GM18511 (cell line): ENCODE results near the gene PANK4.
"Not testable (repeated sequence)": the region's sequence is repeated elsewhere in the genome, so short reads cannot be mapped to it uniquely, and the experiment has no call there.

Source experiments
- ATAC-seq: cut with Tn5 transposase; IDR thresholded peaks from one replicate; pipeline ENCODE4 v1.9.1; 2021; ENCODE audit warnings: mild to moderate bottlenecking, moderate library complexity; ENCODE audit not compliant: unreplicated experiment

The PANK4 gene

GRCh38 chr1:2466958-2467554 lies 59.3 kb downstream of the PANK4 start:
- no peak for ATAC-seq

DNA sequence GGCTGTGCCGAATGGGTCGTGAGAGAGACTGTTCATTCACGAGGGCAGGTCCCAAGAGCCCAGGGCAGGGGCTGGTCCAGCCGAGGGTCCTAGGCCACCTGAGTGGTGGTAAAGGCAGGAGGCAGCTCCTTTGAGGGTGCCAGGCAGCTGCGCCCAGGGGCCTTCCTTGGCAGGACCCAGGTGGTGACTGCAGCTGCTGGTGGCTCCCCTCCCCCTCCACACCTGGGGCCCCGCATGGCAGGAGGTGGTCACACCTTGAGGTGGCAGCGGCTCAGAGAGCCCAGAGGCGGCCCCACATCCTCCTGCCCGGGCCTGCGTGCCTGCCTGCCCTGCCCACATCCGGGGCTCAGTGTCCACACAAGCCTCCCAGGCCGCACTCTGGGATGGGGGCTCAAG lies 60.1 kb downstream of the PANK4 start:
- no peak for ATAC-seq

GRCh38 chr1:2465371-2466269 lies 60.8 kb downstream of the PANK4 start:
- no peak for ATAC-seq

DNA sequence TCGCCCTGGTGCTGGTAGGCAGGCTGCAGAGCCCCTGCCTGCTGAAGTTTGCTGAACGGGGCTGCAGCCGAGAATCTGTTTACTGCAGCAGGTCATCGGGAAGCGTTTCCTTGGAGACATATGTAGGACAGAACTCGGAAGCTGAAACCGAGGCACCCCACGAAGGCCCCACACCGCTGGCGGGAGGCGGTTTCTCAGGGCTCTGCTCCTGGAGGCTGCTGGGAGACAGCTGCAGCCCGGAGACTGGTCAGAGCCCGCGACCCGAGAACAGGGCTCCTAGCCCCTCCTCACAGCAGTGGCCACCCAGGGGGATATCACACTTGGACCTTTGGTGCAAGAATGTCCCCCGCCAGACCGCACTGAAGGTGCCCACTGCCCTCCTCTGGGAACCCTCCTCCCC lies 63.0 kb downstream of the PANK4 start:
- ATAC-seq, result no peak

GRCh38 chr1:2462819-2463218 lies 63.6 kb downstream of the PANK4 start:
- no peak for ATAC-seq

GRCh38 chr1:2460996-2461751 lies 65.2 kb downstream of the PANK4 start:
- no peak for ATAC-seq

DNA sequence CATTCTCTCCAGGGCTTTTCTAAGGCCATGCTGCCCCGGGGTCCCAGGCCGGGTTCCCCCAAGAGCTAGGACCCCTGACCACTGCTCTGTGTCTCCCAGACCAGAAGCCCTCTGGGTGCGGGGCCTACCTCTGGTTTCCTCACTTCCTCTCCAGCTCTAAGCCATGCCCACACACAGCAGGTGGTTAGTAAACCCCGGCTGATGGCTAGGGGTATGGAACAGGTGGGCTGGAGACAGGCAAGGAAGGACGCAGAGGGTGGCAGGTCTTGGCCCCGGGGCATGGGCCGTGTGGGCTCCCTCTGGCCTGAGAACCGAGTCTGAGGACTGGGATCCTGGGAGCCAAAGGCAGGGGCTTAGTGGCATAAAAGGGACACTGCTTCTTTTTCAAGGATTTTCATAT lies 66.2 kb downstream of the PANK4 start:
- no peak for ATAC-seq

DNA sequence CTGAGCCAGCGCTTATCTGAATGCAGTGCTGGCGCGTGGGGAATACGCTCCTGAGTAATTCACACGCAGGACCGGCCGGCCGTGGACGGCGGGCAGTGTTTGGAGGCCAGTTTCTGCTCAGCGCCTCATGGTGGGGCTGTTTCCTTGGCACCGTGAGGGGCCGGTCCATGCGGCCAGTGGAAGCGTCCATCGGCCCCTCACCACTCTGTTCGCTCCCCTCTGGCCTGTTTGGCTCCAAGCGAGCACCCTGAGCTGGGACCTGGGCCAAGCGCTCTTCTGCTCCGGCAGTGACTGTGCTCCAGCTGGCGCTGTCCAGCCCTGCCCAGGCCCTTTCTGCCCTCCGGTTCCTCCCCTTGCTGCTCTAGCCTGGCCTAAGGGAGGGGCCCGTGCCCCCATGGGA lies 66.6 kb downstream of the PANK4 start:
- no peak for ATAC-seq

- not testable (repeated sequence) for ATAC-seq
These were observed 67.2 kb downstream of the PANK4 start for GRCh38 chr1:2459102-2459753.

DNA sequence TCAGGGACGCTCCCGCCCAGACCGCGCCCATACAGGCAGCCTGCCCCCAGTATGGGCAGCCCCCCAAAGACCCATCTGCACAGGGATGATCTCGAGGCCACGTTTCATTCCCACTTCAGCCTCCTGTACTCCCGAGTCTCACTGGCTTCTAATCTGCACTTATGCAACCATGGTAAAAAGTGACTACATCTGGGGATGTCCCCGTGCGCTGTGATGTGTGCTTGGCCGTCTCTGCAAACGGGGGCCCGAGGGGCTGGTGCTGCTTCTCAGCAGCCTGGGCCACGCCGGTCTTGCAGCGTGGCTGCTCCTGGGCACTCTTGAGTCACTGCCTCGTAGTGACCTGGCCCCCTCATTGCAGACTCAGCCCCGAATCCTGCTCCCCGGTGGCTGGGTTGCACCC lies 67.7 kb downstream of the PANK4 start:
- ATAC-seq, result no peak
